HS-27A (cell line): ENCODE results near the gene NUFIP1.
A peak's percentile ranks its signal among the peaks of the same experiment; 100 is the strongest.
"Not testable (repeated sequence)": the region's sequence is repeated elsewhere in the genome, so short reads cannot be mapped to it uniquely, and the experiment has no call there.

Experiments
- DNase-seq: peaks from one replicate; pipeline ENCODE4 v3.0.0-alpha.2; 2012; ENCODE audit warnings: low read depth, missing footprints

Gene NUFIP1

DNA sequence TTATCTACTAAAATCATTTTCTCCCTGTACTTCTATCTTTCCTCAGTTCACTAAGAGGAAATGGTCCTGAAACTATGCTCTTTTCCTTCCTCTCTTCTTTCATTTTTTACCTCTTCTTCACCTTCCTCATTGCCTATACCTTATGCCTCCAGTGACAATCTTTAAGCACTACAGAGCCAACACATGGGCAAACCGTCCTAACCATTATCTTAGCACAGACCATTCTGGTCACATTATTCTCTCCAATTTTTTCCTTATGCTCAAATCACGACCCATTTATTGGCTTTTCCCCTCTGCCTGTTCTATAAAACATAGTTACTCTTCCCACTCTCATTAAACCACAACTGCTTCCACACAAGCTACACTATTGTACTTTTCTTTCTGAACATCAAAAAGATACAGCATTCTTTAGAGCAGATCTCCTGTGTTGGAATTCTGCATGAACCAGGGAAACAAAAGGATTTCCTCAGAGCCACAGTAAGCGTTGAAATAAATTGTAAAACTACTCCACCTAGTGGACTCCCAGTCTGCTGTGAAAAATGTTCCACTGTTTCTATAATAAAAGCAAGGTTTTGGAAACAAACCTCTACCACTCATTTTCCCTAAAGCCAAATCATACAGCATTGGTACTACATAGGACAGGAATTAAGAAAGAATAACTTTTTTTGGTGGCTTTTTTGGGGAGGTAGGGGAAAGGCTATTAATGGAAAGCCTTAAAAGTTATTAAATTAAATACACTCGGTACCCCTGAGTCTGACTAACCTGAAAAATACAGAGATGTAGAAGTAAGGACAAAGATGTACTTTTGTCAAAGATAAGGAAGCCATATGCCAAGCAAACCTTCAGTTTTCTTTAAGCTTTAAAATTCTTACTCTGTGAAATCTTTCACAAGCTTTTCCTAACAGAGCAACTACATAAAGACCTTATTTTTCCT is 19.5 kb downstream of the NUFIP1 start:
- DNase-seq, result no peak

DNA sequence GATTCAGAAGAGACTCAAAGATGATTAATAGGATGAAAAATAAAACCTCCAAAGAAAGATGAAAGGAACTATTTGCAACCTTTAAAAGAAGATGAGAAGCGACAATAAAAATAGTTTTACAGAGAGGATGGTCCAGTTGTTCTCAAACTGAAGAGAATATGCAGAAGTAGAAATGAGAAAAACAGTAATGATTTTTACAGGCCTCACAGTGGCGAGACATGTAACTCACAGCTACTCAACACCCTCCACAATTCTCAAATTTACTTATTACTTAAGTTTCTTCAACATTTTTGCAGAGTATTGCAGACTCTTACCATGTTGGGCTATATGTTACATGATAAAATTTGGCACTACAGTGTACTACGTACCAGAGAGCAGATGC is 20.8 kb downstream of the NUFIP1 start:
- DNase-seq, result no peak

DNA sequence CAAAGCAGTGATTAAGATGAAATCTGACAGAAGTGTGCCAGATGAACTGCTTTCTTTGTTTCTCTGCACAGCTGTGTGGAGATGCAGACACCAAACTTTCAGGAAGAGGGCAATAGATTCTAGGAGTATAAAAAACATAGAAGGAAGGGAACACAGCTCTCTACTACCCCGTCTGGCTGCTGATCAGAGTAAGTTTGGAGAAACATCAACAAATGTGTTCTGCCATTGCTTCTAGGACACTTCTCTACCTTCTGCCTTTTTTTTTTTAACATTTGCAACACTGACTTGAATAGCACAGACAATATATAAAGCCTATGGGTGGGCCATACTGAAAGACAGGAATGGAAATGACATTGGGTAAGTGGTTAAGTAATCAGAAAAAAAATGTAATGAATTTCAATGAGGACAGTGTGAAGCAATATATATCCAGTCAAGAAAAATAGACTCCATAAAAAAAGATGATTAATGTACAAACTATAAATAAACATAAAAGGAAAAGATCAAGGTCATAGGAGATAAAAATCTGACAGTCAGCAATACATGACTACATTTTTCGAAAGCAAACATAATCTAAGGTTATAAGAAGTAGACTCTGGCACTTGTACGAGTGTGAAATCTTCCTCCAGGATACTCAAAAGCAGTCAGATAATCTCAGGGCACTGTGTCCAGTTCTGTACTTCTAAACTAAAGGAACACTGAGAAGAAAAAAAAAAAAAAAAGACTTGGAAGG is 21.4 kb downstream of the NUFIP1 start:
- no peak for DNase-seq

DNA sequence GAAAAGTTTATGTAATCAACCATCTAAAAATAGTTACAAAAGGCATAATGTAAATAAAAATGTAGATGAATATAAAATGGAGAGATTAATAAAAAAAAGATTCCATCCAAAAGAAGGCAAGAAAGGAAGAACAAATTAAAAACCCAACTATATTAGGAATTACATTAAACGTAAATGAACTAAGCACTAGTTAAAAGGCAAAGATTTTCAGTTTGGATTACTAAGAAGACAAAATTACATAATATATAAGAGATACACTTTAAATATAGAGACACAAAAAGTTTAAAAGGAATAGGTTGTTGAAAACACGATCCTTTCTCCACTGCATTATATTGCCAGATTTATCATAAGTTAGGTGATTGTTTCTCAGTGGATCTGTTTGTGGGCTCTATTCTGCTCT is 27.3 kb downstream of the NUFIP1 start:
- no peak for DNase-seq

DNA sequence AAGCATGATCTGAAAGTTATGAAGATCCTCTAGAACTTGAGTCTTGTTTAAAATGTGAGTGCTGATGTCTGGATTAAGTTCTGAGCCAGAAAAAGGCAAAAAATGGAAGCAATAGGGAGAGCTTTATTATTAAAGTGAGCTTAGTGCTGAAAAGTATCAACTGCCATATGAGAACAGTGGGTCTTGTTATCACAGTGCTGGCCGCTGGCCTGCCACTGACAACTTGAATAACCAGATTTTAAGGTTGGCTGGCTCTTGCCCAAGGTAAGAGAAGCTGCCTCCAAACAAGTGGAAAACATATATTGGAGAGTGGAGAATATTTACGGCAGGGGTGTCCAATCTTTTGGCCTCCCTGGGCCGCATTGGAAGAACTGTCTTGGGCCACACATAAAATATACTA is 33.9 kb downstream of the NUFIP1 start:
- DNase-seq, result no peak

- no peak for DNase-seq
Observed at GRCh38 chr13:44954224-44954623, 35.0 kb downstream of the NUFIP1 start.

GRCh38 chr13:44952671-44953070 is 36.6 kb downstream of the NUFIP1 start:
- DNase-seq, result no peak

DNA sequence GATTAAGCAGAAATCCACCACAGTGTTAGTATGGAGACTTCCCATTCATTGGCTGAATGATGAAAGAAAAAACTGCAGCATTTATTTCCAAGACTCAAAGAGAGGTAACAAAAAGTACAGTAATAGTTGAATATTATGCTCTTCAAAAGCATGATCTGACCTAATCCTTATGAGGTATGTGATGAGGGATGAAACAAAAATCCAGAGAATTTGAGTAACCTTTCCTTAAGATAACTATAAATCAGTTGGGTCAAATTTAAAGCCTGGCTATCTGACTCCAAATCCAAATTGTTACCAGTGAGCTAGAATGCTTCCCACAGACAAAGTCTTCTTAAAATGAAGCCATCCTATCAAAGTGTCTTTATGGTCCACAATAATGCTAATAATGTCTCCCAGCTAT is 38.1 kb downstream of the NUFIP1 start:
- no peak for DNase-seq

GRCh38 chr13:44943411-44943810 is 45.9 kb downstream of the NUFIP1 start:
- DNase-seq, result not testable (repeated sequence)

- no peak for DNase-seq
Observed at GRCh38 chr13:44938854-44939253, 50.4 kb downstream of the NUFIP1 start.

DNA sequence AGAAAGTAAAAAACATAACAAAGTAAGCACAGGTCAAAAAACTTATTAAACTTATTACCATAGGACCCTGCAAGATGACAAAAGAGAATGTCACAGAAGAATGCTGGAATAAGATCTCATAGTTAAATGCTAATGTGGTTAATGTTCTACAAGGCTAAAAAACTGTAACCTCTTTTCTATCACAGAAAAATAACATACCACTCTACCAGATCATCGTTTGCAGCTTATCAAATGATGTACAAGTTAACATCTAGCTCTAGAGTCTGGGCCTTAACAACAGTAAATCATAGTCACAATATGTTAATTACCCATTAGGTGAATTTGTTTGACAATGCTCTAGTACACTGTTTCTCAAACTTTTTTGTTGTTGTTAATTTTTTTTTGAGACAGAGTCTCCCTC is 53.0 kb downstream of the NUFIP1 start:
- no peak for DNase-seq

GRCh38 chr13:44934724-44935123 is 54.5 kb downstream of the NUFIP1 start:
- DNase-seq, result no peak

DNA sequence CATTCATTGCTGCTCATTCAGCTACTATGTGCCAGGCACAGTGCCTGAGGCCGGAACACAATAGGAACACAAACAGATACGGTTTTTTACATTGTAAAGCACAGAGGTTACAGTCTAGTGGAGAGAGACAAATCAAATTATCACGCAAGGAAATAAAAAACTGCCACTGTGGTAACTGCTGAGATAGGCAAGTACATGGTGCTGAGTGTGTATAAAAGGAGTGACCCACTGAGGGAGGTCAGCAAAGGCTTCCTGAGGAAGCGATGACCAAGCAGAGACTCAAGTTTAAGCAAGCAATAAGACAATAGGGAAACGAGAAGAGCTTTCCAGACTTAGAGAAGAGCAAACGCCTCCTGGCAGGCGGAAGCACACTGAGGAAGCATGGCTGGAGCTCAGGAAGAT is 56.4 kb downstream of the NUFIP1 start:
- no peak for DNase-seq

DNA sequence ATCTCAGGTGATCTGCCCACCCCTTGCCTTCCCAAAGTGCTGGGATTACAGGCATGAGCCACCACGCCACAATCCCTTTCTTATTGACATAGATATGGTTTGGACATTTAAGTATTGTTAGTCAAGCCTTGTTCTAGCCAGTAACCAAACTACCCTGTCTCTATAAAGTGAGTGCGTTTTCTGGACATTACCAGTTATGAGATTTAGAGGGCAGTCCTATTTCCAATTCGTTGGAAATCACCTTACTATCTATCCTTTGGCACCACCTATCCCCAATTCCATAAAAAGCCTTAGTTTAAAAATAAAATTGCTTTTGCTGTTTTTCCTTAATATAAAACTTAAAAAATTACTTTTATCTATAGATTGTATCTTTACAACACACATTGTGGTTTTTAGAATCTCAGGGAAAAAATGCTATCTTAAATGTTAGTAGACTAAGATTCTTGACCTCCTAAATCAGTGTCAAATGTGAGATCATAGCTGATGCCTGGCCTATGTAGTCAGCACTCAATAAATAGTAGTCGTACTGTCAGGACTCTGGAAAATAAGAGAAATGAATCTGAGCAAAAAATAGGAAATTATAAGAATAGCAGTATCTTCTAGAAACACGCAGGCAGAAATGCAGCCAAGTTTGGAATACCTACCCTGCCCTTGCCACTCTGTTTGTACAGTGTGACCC is 57.0 kb downstream of the NUFIP1 start:
- no peak for DNase-seq

DNA sequence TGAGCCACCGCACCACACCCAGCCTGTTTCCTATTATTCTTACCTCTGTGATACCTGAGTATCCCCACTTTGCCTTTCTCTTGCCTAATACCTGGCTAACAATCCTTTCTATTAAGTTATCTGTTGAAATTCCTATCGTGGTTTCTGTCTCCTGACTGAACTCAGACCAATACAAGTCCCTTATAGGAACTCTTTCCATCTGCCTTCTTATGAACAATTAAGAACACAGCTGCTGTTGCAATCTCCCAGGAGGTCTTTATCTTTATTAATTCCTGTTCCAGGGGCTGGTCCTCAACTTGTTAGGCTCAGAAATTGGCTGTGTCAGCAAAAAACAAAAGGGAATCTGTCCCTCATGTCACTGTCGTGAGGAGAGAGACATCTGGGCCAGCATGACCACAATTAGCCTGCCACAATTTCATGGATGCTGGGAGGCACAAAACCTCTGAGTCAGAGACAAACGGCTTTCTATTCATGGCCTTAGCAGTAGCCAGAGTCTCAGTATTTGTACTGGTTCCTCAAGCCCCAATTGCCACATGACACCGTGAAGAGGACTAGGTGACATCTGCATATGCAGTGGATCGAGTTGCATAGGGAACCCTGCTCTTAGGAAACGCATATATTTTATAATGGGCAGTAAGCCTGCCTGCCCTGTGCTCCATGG is 58.2 kb downstream of the NUFIP1 start:
- no peak for DNase-seq

- no peak for DNase-seq
Observed at GRCh38 chr13:44930280-44930679, 59.0 kb downstream of the NUFIP1 start.

GRCh38 chr13:44929692-44930091 is 59.6 kb downstream of the NUFIP1 start:
- DNase-seq, result no peak

DNA sequence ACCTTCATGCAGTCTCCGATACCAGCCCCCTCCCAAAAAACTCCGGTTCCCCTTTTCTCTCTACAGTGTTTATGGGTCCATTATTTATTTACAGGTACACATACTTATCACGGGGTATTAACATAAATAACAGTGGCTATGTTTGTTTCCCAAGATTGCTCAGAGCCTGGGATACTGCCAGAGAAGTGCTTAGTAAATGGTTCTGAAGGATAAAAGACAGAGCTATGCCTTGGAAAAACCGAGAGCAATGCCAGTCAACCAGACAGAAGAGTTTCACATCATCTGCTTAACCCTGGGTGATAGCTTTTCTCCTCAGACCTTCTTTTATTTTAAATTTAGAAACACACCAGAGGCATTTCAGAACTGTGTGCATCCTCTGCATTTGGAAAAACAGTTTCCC is 61.3 kb downstream of the NUFIP1 start:
- DNase-seq, result no peak

GRCh38 chr13:44921931-44922758 is 67.1 kb downstream of the NUFIP1 start:
- DNase-seq, result peak; percentile 56

DNA sequence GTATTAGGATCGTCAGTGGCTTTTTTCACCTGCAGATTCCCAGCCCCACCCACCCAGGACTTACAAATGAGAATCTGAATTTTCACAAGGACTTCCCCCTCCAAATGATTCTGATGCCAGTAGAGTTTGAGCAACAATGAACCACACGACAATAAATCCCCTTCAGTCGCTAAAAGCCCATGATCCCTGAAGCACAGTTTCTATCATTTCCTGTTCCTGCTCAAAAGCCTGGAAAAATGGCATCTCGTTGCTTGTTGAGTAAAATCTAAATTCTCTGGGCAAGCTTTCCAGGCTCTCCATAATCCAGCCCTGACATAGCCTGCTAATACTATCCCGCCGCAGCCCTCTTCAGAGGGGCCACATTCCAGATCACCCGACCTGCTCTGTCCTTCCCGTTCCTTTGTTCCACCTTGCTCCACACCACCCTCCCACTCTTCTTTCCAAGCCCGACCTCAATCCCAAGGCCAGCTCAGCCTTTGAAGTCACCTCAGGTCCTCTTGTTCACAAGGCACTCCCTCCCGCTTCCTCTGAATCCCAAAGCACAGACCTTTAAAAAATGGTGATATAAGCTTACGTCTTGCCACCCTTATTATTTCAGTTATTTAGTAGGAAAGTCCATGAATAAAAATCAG is 67.9 kb downstream of the NUFIP1 start:
- DNase-seq, result no peak

- no peak for DNase-seq
Observed at GRCh38 chr13:44920013-44920412, 69.3 kb downstream of the NUFIP1 start.
